Suprapubic skin (tissue), 4 donors: ENCODE data around the gene MAMDC4. TPM values are rescaled to one million over a fixed set of nuclear protein-coding genes. Genes with fewer than 3 reads are reported as not detected.
"Not testable (repeated sequence)": the region's sequence is repeated elsewhere in the genome, so short reads cannot be mapped to it uniquely, and the experiment has no call there.

Source experiments
- DNase-seq, 2 donors: peaks; one replicate each; pipeline ENCODE4 v3.0.0-alpha.2; 2019; ENCODE audit warnings: low spot score in 2 of 2
- H3K27ac ChIP-seq: fragments of 200-600 bp; sonication (generic); one replicate; pipeline ENCODE4 v1.5.1; 2019
- H3K27me3 ChIP-seq: fragments of 200-600 bp; sonication (generic); one replicate; pipeline ENCODE4 v1.5.1; 2019
- H3K36me3 ChIP-seq: fragments of 200-600 bp; sonication (generic); one replicate; pipeline ENCODE4 v1.5.1; 2019
- H3K4me1 ChIP-seq: fragments of 200-600 bp; sonication (generic); one replicate; pipeline ENCODE4 v1.5.1; 2019
- H3K4me3 ChIP-seq: fragments of 200-600 bp; sonication (generic); one replicate; pipeline ENCODE4 v1.5.1; 2019; ENCODE audit warnings: mild to moderate bottlenecking
- H3K9me3 ChIP-seq: fragments of 200-600 bp; sonication (generic); one replicate; pipeline ENCODE4 v1.5.1; 2019
- CTCF ChIP-seq, 2 donors: fragments of 200-600 bp in 1 of 2; fragments of 450-650 bp in 1 of 2; sonication (generic) in 1 of 2; IDR thresholded peaks; one replicate each; pipeline ENCODE4 v1.5.1; 2016 to 2019; ENCODE audit warnings: antibody characterized with exemption in 2 of 2, mild to moderate bottlenecking in 1 of 2, moderate library complexity in 1 of 2
- EP300 ChIP-seq: sonication (generic); formaldehyde crosslinking; IDR thresholded peaks from one replicate; pipeline ENCODE4 v1.6.1; 2017; ENCODE audit warnings: antibody characterized with exemption
- POLR2A ChIP-seq, 2 donors: fragments of 450-650 bp; IDR thresholded peaks; one replicate each; pipeline ENCODE4 v1.6.1; 2017; ENCODE audit warnings: antibody characterized with exemption in 2 of 2, mild to moderate bottlenecking in 2 of 2, moderate library complexity in 2 of 2
- POLR2AphosphoS5 ChIP-seq, 3 donors: sonication (generic); formaldehyde crosslinking; IDR thresholded peaks; one replicate each; pipeline ENCODE4 v1.6.1; 2017; ENCODE audit warnings: antibody characterized with exemption in 3 of 3
- WGBS: methylation state at CpG from one replicate; pipeline ENCODE4 v1.1.5; 2018; 5-methylcytosine and 5-hydroxymethylcytosine counted together
- total RNA-seq, 4 donors: library from RNA; depleted of rRNA; stranded (reverse); fragments of >200 nt; gene quantifications; one replicate each; pipeline ENCODE4 v1.1.0, GENCODE V29; 2016

MAMDC4 gene
- 1 to 10 TPM; 1.3 to 3.9 (median 1.8) TPM for total RNA-seq

GRCh38 chr9:136851941-136852663 is at the start of gene MAMDC4:
Gene MAMDC4 (plus strand): TSS chr9:136852346. CDS start chr9:136852417, 71 bp downstream.
- H3K36me3 ChIP-seq = peaks cover 5% of the 10 kb centered on the region
- DNase-seq = no peak
- H3K27me3 ChIP-seq = peaks cover 4% of the 10 kb centered on the region
- no peak for TF ChIP-seq EP300
- no peak within 1 kb of the TSS for H3K4me3 ChIP-seq
- H3K9me3 ChIP-seq = no peaks in the 10 kb centered on the region
- H3K27ac ChIP-seq = no peak within 1 kb of the TSS
- WGBS = 60% methylated on average over 4 of the region's 23 CpGs
- peaks cover 35% of the 10 kb centered on the region for H3K4me1 ChIP-seq

- Histone ChIP-seq H3K27me3 (peaks cover 34% of the 10 kb centered on the region), H3K4me1 (peaks cover 47% of the 10 kb centered on the region)
- not testable (repeated sequence) for H3K9me3 ChIP-seq, H3K36me3 ChIP-seq, DNase-seq, H3K4me3 ChIP-seq, H3K27ac ChIP-seq
- WGBS = 100% methylated on average over 1 of the region's 9 CpGs
These were observed 49.1 kb upstream of the MAMDC4 start for GRCh38 chr9:136803009-136803550.

GRCh38 chr9:136803551-136804508 is 48.3 kb upstream of the MAMDC4 start:
- H3K4me1 ChIP-seq = peaks cover 43% of the 10 kb centered on the region
- no peaks in the 10 kb centered on the region for H3K9me3 ChIP-seq
- 85% methylated on average over 19 of the region's 22 CpGs for WGBS
- no peak overlapping the region for H3K27ac ChIP-seq
- H3K4me3 ChIP-seq = no peak overlapping the region
- DNase-seq = no peak
- H3K36me3 ChIP-seq = no peaks in the 10 kb centered on the region
- TF ChIP-seq POLR2AphosphoS5 (IDR thresholded peaks at IDR 0.05) (no peak), POLR2A (IDR thresholded peaks at IDR 0.05) (no peak), EP300 (no peak), CTCF (IDR thresholded peaks at IDR 0.05) (no peak)
- peaks cover 27% of the 10 kb centered on the region for H3K27me3 ChIP-seq

GRCh38 chr9:136804509-136805206 is 47.5 kb upstream of the MAMDC4 start:
- no peak overlapping the region for H3K4me3 ChIP-seq
- DNase-seq = peak in 1 of 2 donors; percentile 62
- WGBS = 93% methylated on average over 10 of the region's 20 CpGs
- H3K4me1 ChIP-seq = peaks cover 44% of the 10 kb centered on the region
- no peak overlapping the region for H3K27ac ChIP-seq
- H3K9me3 ChIP-seq = no peaks in the 10 kb centered on the region
- TF ChIP-seq POLR2AphosphoS5 (IDR thresholded peaks at IDR 0.05) (no peak), EP300 (no peak), CTCF (IDR thresholded peaks at IDR 0.05) (no peak), POLR2A (IDR thresholded peaks at IDR 0.05) (no peak)
- H3K27me3 ChIP-seq = peaks cover 19% of the 10 kb centered on the region
- H3K36me3 ChIP-seq = no peaks in the 10 kb centered on the region

GRCh38 chr9:136805207-136805740 is 46.9 kb upstream of the MAMDC4 start:
- WGBS = 96% methylated on average over 5 of the region's 12 CpGs
- H3K36me3 ChIP-seq = no peaks in the 10 kb centered on the region
- no peaks in the 10 kb centered on the region for H3K9me3 ChIP-seq
- DNase-seq = peak in 1 of 2 donors; percentile 45
- no peak overlapping the region for H3K27ac ChIP-seq
- peaks cover 15% of the 10 kb centered on the region for H3K27me3 ChIP-seq
- H3K4me3 ChIP-seq = no peak overlapping the region
- no peak for TF ChIP-seq POLR2A (IDR thresholded peaks at IDR 0.05)
- TF ChIP-seq CTCF (IDR thresholded peaks at IDR 0.05) = no peak
- TF ChIP-seq POLR2AphosphoS5 (IDR thresholded peaks at IDR 0.05) = no peak
- TF ChIP-seq EP300 = no peak
- H3K4me1 ChIP-seq = peaks cover 44% of the 10 kb centered on the region
